GM19193 (cell line): Measurements from ENCODE around the gene GRK5.

Source experiments
- POLR2A ChIP-seq: IDR thresholded peaks from 4 replicates; pipeline ENCODE4 v1.6.1; 2011; ENCODE audit not compliant: insufficient read depth, insufficient read length; ENCODE audit errors: extremely low read depth

GRK5 gene

GRCh38 chr10:119209035-119209735 lies 1.8 kb downstream of the GRK5 start:
- no peak for TF ChIP-seq POLR2A

GRCh38 chr10:119209736-119210355 lies 2.5 kb downstream of the GRK5 start:
- TF ChIP-seq POLR2A: no peak

GRCh38 chr10:119210633-119211032 lies 3.3 kb downstream of the GRK5 start:
- TF ChIP-seq POLR2A: no peak

- TF ChIP-seq POLR2A: no peak
Measured at GRCh38 chr10:119211176-119211575, 3.8 kb downstream of the GRK5 start.

GRCh38 chr10:119211625-119212441 lies 4.5 kb downstream of the GRK5 start:
- TF ChIP-seq POLR2A: no peak

GRCh38 chr10:119215371-119215770 lies 8.0 kb downstream of the GRK5 start:
- TF ChIP-seq POLR2A: no peak

- no peak for TF ChIP-seq POLR2A
Measured at GRCh38 chr10:119216127-119216526, 8.8 kb downstream of the GRK5 start.

GRCh38 chr10:119217401-119217800 lies 10.0 kb downstream of the GRK5 start:
- no peak for TF ChIP-seq POLR2A

GRCh38 chr10:119217991-119218490 lies 10.7 kb downstream of the GRK5 start:
- TF ChIP-seq POLR2A: no peak

GRCh38 chr10:119219871-119220270 lies 12.5 kb downstream of the GRK5 start:
- no peak for TF ChIP-seq POLR2A

GRCh38 chr10:119221201-119221600 lies 13.8 kb downstream of the GRK5 start:
- no peak for TF ChIP-seq POLR2A

- no peak for TF ChIP-seq POLR2A
Measured at GRCh38 chr10:119221666-119222065, 14.3 kb downstream of the GRK5 start.

- TF ChIP-seq POLR2A: no peak
Measured at GRCh38 chr10:119222537-119222936, 15.2 kb downstream of the GRK5 start.

GRCh38 chr10:119222966-119223386 lies 15.6 kb downstream of the GRK5 start:
- TF ChIP-seq POLR2A: no peak

- no peak for TF ChIP-seq POLR2A
Measured at GRCh38 chr10:119225083-119225658, 17.8 kb downstream of the GRK5 start.
